ENCODE results near the gene BRD7.

Gene BRD7

GRCh38 chr16:50389900-50390299, 21.1 kb upstream of the BRD7 start:
- H3K4me3 ChIP-seq (replicated peaks; ENCODE audit: low read depth, low read length): no peak overlapping the region
- no peak for TF ChIP-seq CTCF (IDR thresholded peaks at IDR 0.05; ENCODE audit: low read length, missing control alignments)
- DNase-seq (ENCODE audit: low read depth): no peak

- H3K4me3 ChIP-seq (replicated peaks; ENCODE audit: low read depth, low read length): no peak overlapping the region
- TF ChIP-seq CTCF (IDR thresholded peaks at IDR 0.05; ENCODE audit: low read length, missing control alignments): no peak
- no peak for DNase-seq (ENCODE audit: low read depth)
Observed at GRCh38 chr16:50388496-50388895, 19.7 kb upstream of the BRD7 start.

GRCh38 chr16:50386774-50387173, 18.0 kb upstream of the BRD7 start:
- H3K4me3 ChIP-seq (replicated peaks; ENCODE audit: low read depth, low read length): no peak overlapping the region
- DNase-seq (ENCODE audit: low read depth): no peak
- no peak for TF ChIP-seq CTCF (IDR thresholded peaks at IDR 0.05; ENCODE audit: low read length, missing control alignments)

- no peak for TF ChIP-seq CTCF (IDR thresholded peaks at IDR 0.05; ENCODE audit: low read length, missing control alignments)
- no peak overlapping the region for H3K4me3 ChIP-seq (replicated peaks; ENCODE audit: low read depth, low read length)
- no peak for DNase-seq (ENCODE audit: low read depth)
Observed at GRCh38 chr16:50386139-50386538, 17.4 kb upstream of the BRD7 start.

GRCh38 chr16:50384500-50385135, 15.8 kb upstream of the BRD7 start:
- no peak for DNase-seq (ENCODE audit: low read depth)
- H3K4me3 ChIP-seq (replicated peaks; ENCODE audit: low read depth, low read length): no peak overlapping the region
- TF ChIP-seq CTCF (IDR thresholded peaks at IDR 0.05; ENCODE audit: low read length, missing control alignments): no peak

GRCh38 chr16:50381679-50382440, 13.1 kb upstream of the BRD7 start:
- TF ChIP-seq CTCF (IDR thresholded peaks at IDR 0.05; ENCODE audit: low read length, missing control alignments): peak; percentile 0
- no peak overlapping the region for H3K4me3 ChIP-seq (replicated peaks; ENCODE audit: low read depth, low read length)
- DNase-seq (ENCODE audit: low read depth): no peak

Data from fibroblast of pulmonary artery (primary cell).